GM12892 (cell line): Measurements from ENCODE around the gene TLDC2.
"Not testable (repeated sequence)": the region's sequence is repeated elsewhere in the genome, so short reads cannot be mapped to it uniquely, and the experiment has no call there.

Experiments used
- DNase-seq: peaks from one replicate; pipeline ENCODE4 v3.0.0; 2011; ENCODE audit not compliant: insufficient read length
- FAIRE-seq: peaks from 2 replicates; lab custom pipeline; 2011; peaks lifted over from hg19 to GRCh38; lab: Jason Lieb, UNC
- POLR2A ChIP-seq: IDR thresholded peaks from 2 replicates; pipeline ENCODE4 v1.6.1; 2011; ENCODE audit warnings: low read depth, low read length, control low read depth
- POLR2AphosphoS5 ChIP-seq: IDR thresholded peaks from 2 replicates; pipeline ENCODE4 v1.6.1; 2011; ENCODE audit warnings: low read depth, low read length, control low read depth
- TAF1 ChIP-seq: IDR thresholded peaks from 2 replicates; pipeline ENCODE4 v1.6.1; 2011; ENCODE audit warnings: low read depth, mild to moderate bottlenecking, control low read depth, low read length, borderline replicate concordance

Gene TLDC2

DNA sequence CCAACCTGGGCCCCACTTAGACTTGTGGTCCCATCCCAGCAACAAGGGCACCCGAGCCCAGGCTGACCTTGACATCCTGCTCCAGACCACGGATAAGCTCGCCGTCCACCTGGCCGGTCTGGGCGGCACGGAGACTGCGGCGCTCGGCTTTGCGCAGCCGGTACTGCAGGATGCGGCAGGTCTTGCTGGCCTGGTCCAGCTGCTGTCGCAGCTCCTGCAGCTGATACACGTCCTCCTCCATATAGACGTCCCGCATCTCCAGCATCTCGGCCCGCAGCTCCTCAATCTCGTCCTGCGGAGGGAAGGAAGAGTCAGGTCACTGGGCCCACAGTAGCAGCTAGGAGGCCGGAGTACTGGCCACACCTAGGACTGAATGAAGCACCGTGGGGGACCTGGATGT lies 36.8 kb upstream of the TLDC2 start:
- FAIRE-seq: no peak
- TF ChIP-seq POLR2A (no peak), POLR2AphosphoS5 (no peak), TAF1 (no peak)
- DNase-seq: no peak

DNA sequence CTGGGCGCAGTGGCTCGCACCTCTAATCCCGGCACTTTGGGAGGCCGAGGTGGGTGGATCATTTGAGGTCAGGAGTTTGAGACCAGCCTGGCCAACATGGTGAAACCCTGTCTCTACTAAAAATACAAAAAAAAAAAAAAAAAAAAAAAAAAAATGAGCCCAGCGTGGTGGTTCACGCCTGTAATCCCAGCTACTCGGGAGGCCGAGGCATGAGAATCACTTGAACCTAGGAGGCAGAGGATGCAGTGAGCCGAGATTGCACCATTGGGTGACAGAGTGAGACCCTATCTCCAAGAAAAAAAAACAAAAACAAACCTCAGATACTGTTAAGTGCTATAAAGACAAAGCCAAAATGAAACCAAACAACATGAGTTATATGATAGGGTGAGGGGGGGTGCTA lies 34.9 kb upstream of the TLDC2 start:
- not testable (repeated sequence) for FAIRE-seq, DNase-seq

DNA sequence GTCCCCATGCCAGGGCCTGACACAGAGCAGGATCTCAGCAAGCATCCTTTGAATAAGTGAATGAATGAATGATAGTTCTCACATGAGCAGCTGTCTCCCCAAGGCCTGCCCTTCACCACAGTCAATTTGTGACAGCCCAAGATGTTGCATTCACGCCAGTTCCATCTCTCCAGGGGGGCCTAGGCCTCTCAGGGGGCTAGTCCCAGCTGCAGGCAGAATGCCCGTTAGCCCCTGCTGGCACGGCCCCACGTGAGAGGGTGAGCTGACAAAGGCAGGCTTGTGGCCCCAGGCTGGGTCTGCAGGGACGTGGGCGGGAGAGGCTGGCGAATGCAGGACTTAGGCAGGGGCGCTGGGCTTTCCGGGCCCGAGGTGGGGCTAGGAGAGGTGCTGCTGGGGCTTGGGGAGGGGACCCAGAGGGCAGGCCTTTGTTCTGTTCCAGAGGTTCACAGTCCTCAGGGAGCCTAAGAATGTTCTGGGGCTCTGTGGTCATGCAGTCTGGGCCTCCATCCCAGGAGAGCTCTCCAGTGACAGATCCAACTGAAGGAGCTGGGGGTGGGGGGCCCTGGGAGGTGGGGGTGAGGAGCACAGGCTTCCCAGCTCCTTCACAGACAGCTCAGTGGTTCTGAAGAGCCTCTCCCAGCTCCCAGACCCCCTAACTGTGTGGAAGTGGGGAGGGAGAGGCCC lies 30.5 kb upstream of the TLDC2 start:
- TF ChIP-seq POLR2A (no peak), POLR2AphosphoS5 (no peak), TAF1 (no peak)
- no peak for FAIRE-seq
- no peak for DNase-seq

DNA sequence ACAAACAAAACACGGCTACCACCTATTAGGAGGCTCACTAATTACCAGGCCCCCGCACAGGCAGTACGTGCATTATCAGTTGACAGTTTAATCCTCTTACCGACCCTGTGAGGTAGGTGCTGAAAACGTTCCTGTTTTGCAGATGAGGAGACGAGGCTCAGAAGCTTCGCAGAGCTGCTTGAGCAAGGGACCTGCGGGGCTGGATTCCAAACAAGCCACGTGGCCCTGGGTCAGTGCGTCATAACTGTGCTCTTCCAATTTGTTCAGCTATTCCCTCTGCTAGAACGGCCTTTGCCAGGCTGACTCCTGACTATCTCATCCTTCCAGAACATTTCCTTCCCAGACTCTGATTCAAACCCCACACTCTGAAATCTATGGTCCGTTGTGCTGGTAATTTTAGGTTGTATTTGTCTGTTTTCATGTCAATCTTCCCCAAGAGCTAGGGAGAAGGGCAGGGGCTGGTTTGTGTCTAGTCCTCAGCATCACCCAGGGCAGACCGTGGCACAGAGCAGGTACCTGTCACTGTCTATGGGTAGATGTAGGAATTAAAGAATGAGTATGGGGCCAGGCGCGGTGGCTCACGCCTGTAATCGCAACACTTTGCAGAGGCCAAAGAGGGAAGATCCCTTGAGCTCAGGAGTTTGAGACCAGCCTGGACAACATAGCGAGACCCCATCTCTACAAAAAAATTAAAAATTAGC lies 28.8 kb upstream of the TLDC2 start:
- DNase-seq: no peak
- no peak for FAIRE-seq
- TF ChIP-seq POLR2A (no peak), TAF1 (no peak), POLR2AphosphoS5 (no peak)

DNA sequence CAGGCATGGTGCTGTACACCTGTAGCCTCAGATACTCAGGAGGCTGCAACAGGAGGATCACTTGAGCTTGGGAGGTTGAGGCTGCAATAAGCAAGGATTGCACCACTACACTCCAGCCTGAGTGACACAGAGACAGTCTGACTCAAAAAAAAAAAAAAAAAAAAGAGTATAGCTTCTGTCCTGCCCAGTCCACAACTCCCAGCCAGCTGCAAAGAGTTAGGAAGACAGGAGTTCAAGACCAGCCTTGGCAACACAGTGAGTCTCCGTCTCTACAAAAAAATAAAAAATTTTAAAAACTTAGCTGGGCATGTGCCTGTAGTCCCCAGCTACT lies 28.3 kb upstream of the TLDC2 start:
- no peak for DNase-seq
- no peak for FAIRE-seq
- TF ChIP-seq TAF1 (no peak), POLR2A (no peak), POLR2AphosphoS5 (no peak)

DNA sequence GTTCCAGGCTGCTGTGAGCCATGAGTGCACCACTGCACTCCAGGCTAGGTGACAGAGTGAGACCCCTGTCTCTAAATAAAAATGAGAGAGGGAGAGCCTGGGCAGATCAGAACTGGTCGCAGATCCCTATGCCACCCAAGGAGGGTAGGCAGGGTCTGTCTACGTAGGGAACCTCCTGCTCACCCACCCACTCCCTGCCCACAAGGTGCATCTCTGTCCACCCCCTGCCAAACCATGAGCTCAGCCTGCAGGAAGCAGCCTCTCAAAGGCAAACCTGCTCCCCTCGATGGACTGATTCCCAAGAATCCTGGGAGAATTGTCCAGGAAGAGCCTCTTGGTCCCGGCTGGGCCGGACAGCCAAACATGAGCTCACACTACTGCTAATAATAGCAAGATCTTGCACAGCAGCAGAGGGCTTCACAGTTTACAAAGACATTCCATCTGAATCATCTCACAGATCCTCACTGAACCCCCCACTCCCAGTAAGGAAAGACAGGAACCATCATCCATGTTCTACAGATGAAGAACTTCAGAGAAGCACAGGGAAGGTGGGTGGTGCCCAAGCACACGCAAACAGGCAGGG lies 27.8 kb upstream of the TLDC2 start:
- TF ChIP-seq POLR2AphosphoS5 (no peak), POLR2A (no peak), TAF1 (no peak)
- no peak for DNase-seq
- no peak for FAIRE-seq

DNA sequence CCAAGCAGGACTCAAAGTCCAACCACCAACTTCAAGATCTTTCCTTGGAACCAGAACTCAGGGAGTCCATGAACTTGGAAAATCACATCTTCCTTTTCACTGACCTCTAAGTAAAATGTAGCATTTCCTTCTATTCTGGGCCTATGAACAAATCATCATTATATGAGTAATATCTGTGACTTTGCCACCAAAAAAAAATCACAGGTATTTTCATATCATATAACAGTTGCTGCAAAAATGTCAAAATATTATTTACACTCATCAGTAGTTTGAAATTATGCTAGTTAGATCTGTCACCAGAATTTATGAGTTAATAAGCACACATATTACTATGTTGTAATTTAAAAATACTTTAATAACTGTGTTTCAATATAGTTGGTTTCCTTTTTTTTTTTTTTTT lies 27.3 kb upstream of the TLDC2 start:
- DNase-seq (no peak), FAIRE-seq (no peak)
- TF ChIP-seq POLR2AphosphoS5 (no peak), POLR2A (no peak), TAF1 (no peak)

DNA sequence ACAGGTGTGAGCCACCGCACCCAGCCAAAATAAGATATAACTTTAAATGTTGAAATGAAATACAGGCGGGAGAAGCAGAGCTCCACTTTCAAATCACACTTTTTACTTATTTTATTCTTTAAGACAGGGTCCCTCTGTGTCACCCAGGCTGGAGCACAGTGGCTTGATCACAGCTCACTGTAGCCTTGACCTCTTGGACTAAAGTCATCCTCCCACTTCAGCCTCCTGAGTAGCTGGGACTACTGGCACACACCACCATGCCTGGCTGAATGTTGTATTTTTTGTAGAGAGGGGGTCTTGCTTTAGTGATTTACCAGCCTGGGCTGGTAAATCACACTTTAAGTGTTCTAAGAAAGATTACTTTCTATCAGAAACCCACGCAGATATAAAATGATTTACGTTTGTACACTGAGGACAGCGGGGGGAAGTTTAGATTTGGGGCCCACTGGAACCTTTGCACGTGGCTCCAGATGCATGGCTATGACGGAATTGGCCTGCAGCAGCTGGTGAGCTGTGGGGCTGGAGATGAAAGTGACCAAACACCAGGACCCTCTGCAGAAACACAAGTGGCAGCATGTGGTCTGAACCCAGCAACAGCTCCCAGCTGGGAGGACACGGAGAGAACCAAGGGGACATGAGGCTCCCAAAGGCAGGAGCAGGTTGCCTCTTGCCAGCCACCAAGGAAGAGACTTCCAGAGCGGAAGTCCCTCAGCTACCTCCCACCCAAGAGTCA lies 26.4 kb upstream of the TLDC2 start:
- TF ChIP-seq POLR2A (no peak), TAF1 (no peak), POLR2AphosphoS5 (no peak)
- no peak for DNase-seq
- peak; percentile 9 for FAIRE-seq

DNA sequence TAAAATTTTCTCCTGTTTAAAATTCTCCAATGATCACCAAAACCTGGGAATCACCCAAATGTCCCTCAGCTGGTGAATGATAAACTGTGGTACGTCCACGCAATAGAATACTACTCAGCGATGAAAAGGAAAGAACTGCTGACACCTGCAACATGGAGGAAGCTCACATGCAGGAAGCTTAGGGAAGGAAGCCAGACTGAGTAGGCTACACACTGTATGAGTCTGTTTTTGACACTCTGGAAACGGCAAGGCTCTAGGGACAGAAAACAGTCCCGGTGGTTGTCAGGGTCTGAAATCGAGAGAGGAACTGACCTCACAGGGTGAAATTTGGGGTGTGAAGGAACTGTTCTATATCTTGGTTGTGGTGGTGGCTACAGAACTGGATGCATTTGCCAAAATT lies 25.2 kb upstream of the TLDC2 start:
- DNase-seq (no peak), FAIRE-seq (peak; percentile 74)
- TF ChIP-seq POLR2AphosphoS5 (no peak), POLR2A (no peak), TAF1 (no peak)

DNA sequence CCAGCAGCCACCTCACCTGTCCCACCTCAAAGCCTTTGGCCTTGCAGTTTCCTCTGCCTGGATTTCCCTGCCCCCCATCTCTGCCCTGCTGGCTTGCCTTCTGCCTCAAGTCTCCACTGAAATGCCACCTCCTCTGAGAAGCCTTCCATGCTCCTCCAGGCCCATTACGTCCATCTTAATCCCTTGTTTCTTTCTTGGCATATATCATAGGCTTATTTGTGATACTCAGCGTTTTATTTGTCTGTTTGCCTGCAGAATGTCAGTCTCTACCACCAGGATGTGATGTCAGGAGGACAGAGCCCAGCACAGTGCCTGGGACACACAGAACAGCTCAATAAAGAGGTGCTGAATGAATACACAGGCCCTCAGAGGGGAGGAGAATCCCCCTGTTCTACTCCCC lies 24.4 kb upstream of the TLDC2 start:
- TF ChIP-seq TAF1: no peak
- TF ChIP-seq POLR2AphosphoS5: no peak
- no peak for TF ChIP-seq POLR2A
- no peak for DNase-seq
- FAIRE-seq: no peak

DNA sequence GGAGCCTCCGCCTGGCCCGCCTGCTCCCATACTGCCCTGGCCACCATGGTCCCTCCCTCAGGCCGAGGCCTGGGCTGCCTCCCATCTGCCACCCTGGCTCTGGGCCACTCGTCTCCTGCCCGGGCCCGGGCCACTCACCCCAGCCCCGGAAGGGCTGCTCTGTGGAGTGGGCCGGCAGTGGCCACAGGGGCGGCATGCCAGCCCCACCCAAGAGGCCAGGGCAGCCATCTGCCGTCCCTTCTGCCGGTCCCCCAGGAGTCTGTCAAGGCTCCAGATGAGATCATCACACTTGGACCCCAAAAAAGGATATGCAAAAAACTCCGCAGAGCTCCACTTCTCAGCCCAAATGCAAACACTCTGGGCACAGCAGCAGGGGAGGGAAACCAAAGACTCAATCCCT lies 23.8 kb upstream of the TLDC2 start:
- TF ChIP-seq POLR2A (0 out of 2 replicates have a peak, but pooled peaks have one; percentile 22), POLR2AphosphoS5 (no peak), TAF1 (no peak)
- peak; percentile 86 for FAIRE-seq
- DNase-seq: peak; percentile 51
